Duodenal mucosa (tissue), 2 donors: ENCODE results near the gene IGSF9.

Source experiments
- H3K27ac ChIP-seq: one replicate; pipeline ENCODE4 v1.7.0; 2013; ENCODE audit warnings: low read depth, low read length
- H3K27me3 ChIP-seq, 2 donors: one replicate each; pipeline ENCODE4 v1.7.0; 2013; ENCODE audit warnings: low read length in 2 of 2, control low read depth in 1 of 2; ENCODE audit not compliant: insufficient read depth in 2 of 2, control insufficient read depth in 1 of 2
- H3K36me3 ChIP-seq, 2 donors: one replicate each; pipeline ENCODE4 v1.7.0; 2013; ENCODE audit warnings: low read length in 2 of 2, control low read depth in 1 of 2; ENCODE audit not compliant: insufficient read depth in 2 of 2, control insufficient read depth in 1 of 2
- H3K4me1 ChIP-seq, 2 donors: one replicate each; pipeline ENCODE4 v1.7.0; 2013; ENCODE audit warnings: low read length in 2 of 2, control low read depth in 1 of 2; ENCODE audit not compliant: insufficient read depth in 2 of 2, control insufficient read depth in 1 of 2
- H3K4me3 ChIP-seq, 2 donors: one replicate each; pipeline ENCODE4 v1.7.0; 2013; ENCODE audit warnings: low read length in 2 of 2, low read depth in 1 of 2
- H3K9ac ChIP-seq, 2 donors: one replicate each; pipeline ENCODE4 v1.7.0; 2013; ENCODE audit warnings: low read length in 2 of 2, low read depth in 1 of 2
- H3K9me3 ChIP-seq, 2 donors: one replicate each; pipeline ENCODE4 v1.7.0; 2013; ENCODE audit warnings: low read length in 2 of 2, control low read depth in 1 of 2; ENCODE audit not compliant: control insufficient read depth in 1 of 2

Gene IGSF9

DNA sequence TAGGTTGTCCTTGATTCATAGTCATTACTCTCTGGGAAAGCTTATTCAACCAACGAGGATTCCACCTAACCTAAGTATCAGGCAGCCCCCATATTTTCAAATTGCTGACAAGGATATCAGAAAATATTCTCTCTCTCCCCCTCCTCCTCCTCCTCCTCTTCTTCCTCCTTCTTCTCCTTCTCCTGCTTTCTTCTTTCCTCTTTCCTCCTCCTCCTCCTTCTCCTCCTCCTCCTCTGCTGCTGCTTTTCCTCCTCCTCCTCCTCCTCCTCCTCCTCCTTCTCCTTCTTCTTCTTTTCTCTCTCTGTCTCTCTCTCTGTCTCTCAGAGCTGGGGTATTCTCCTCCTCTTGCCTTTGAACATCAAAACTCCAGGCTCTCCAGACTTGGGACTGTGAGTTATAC, 2.5 kb upstream of the IGSF9 start:
- Histone ChIP-seq H3K27ac (no peak overlapping the region), H3K27me3 (peaks cover 6 to 11% of the 10 kb centered on the region in 2 donors), H3K4me3 (no peak overlapping the region), H3K36me3 (no peaks in the 10 kb centered on the region), H3K9ac (no peak overlapping the region), H3K4me1 (peaks cover 33 to 42% of the 10 kb centered on the region in 2 donors), H3K9me3 (no peaks in the 10 kb centered on the region)

DNA sequence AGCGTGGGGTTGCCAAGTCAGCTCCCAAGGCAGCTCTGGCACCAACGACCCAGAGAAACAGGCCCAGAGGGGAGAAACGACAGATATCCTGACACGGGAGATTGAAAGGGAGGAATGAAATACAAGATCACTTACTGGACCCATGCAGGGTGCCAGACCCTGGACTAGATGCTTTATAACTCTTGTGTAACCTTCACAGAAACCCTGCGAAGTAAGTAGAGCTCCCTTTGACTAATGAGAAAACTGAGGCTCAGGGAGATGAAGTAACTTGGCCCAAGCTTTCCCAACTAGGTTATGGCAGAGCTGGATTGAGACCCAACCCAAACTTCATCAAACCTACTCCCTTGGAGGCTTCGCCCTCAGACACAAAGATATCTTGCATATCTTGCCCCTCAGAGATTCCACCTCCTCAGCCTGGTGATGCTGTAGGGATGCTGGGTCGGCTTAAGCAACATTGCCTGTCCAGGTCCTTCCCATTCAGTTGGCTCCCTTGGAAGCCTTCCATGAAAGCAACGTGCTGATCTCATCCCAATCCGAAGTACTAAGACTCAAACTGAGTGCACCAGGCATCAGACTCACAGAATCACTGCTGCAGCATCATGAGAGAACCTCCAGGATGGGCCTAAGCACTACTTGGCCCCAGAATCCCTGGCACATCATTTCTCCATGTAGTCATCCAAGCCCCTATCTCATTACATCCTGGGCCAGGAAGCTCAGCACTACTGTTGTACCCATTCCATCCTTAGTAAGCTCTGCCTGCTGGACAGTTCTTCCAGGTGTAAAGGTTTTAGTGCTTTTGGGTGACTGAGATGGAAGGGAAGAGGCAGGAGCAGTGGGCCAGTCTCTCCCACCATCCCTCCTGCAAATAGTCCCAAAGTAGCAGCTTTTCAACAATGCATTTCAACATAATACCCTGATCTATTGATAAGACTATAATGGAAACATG, 1.1 kb upstream of the IGSF9 start:
- H3K27me3 ChIP-seq, result peaks cover 7 to 8% of the 10 kb centered on the region in 2 donors
- no peaks in the 10 kb centered on the region for H3K36me3 ChIP-seq
- H3K9me3 ChIP-seq, result no peaks in the 10 kb centered on the region
- peak overlapping the region; percentile 31 to 54 for H3K9ac ChIP-seq
- H3K27ac ChIP-seq, result no peak overlapping the region
- peaks cover 40 to 42% of the 10 kb centered on the region in 2 donors for H3K4me1 ChIP-seq
- H3K4me3 ChIP-seq, result peak overlapping the region; percentile 63

DNA sequence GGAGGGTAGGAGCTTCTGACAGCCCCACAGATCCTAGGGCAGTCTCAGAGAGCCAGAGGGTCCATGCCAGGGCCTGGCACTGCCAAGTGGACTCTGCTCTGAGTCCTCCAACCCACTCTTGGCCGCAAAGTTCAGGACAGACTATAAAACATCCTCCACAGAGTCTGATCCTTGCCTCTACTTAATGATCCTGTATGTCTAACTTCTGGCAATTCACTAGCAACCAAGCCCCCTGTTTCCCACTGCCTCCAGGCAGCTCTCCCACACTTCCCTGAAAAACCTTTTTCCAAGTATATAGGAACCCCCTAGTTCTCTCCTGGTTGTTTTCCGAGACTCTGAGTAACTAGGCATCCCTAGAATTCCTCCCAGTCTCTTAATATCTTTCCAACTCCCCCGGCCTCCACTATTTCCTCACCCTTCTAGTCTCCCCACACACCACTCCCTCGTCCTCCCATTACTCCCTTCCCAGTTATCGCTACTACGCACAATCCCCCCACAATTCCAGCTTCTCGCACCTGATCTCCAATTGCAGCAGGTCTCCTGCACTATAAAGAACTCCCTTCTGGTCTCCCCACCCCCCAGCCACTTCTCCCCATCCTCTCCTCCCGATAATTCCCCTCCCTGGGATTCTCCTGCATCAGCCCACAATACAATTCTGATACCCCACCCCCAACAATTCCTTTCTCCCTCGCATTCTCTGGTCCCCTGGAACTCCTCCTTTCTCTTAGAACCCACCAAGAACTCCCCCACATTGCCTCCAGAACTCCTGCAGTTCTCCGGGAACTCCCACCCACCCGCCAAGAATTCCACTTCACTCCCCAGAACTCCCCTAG, 574 bp downstream of the IGSF9 start:
- Histone ChIP-seq H3K4me1 (peaks cover 48 to 51% of the 10 kb centered on the region in 2 donors), H3K9ac (peak overlapping the region in 1 of 2 donors; percentile 16), H3K36me3 (no peaks in the 10 kb centered on the region), H3K9me3 (no peaks in the 10 kb centered on the region), H3K4me3 (peak overlapping the region; percentile 63), H3K27me3 (peaks cover 7 to 8% of the 10 kb centered on the region in 2 donors), H3K27ac (no peak overlapping the region)

DNA sequence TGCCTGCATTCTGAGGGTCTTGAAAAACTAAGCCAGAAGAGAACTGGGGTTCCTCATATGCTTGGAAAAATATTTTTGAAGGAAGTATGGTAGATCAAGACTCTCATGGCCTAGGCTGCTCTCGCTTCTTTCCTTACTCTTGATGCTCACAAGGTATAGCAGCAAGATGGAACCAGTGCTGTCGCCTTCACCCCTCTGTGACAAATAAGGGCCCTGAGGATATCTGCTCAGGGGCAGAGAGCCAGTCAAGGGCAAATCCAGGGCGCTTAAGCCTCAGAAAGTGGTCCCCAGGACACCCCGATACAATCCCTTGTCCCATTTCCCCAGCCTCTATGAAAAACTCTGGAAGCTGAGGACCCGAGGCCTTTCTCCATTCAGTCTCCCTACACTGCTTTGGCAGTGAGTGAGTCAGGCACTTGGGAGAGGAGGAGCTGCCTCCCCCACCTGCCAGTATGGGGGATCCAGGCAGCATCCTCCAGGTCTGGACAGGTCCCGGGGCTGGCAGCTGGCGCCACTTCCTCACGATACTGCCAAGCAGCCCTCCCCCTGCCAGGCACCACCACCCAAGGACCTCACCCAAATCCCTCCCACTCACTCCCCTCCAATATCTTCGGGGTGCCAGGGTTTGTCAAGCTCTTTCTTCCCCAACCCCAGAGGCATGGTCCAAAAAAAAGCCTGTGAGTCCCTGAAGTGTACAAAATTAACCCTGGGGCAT, 1.3 kb downstream of the IGSF9 start:
- Histone ChIP-seq H3K36me3 (no peaks in the 10 kb centered on the region), H3K27ac (no peak overlapping the region), H3K9ac (no peak overlapping the region), H3K4me3 (no peak overlapping the region), H3K4me1 (peaks cover 48 to 51% of the 10 kb centered on the region in 2 donors), H3K27me3 (peaks cover 7 to 8% of the 10 kb centered on the region in 2 donors), H3K9me3 (no peaks in the 10 kb centered on the region)

DNA sequence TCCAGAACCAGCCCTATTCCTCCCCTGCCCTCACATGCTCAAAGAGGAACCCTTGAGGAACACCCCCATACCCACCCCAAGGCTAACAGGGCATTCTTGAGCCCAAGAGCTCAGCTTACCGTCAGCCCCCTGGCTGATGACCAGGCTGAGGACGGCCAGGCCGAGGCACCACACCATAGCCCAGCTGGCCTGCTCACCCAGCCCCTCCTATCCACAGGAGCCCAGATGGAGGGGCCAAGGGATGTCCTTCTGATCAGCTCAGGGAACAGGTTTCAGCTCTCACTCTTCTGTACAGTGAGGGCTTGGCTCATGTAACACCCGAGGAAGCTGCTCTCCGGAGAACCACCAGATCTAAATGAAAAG, 2.2 kb downstream of the IGSF9 start:
- H3K4me3 ChIP-seq, result no peak overlapping the region
- peaks cover 7 to 8% of the 10 kb centered on the region in 2 donors for H3K27me3 ChIP-seq

DNA sequence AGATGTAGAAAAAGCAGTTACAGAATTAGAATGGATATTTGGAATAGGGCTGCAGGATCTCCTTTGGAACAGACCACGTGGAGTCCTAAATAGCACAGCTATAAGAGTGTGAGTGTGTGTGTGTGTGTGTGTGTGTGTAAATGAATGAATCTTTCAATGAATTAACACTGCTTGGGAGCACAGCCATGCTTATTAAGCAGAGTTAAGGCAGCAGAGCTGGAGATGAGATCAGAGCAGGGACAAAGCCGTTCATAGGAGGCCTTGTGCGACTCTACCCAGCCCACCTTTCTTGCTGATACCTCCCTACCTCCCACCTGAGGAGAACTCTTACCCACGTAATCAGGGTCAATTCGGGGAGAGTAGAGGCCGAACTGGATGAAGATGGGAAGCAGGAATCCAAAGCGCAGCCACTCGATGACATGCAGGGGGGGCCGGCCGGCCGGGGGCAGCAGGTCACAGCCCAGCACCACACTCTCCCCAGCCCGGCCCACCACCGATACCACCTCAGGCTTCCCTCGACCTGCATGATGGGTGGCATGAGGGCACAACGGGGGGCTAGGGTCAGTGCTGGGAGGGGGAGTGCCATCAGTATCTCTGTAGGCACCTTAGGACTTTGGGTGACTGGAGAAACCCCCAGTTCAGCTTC, 2.7 kb downstream of the IGSF9 start:
- H3K4me1 ChIP-seq, result peaks cover 54 to 57% of the 10 kb centered on the region in 2 donors

More for the DNA sequence above, 2.2 kb downstream of the IGSF9 start:
- Histone ChIP-seq H3K4me1 (peaks cover 51 to 52% of the 10 kb centered on the region in 2 donors), H3K36me3 (no peaks in the 10 kb centered on the region), H3K27ac (no peak overlapping the region), H3K9ac (no peak overlapping the region), H3K9me3 (no peaks in the 10 kb centered on the region)

DNA sequence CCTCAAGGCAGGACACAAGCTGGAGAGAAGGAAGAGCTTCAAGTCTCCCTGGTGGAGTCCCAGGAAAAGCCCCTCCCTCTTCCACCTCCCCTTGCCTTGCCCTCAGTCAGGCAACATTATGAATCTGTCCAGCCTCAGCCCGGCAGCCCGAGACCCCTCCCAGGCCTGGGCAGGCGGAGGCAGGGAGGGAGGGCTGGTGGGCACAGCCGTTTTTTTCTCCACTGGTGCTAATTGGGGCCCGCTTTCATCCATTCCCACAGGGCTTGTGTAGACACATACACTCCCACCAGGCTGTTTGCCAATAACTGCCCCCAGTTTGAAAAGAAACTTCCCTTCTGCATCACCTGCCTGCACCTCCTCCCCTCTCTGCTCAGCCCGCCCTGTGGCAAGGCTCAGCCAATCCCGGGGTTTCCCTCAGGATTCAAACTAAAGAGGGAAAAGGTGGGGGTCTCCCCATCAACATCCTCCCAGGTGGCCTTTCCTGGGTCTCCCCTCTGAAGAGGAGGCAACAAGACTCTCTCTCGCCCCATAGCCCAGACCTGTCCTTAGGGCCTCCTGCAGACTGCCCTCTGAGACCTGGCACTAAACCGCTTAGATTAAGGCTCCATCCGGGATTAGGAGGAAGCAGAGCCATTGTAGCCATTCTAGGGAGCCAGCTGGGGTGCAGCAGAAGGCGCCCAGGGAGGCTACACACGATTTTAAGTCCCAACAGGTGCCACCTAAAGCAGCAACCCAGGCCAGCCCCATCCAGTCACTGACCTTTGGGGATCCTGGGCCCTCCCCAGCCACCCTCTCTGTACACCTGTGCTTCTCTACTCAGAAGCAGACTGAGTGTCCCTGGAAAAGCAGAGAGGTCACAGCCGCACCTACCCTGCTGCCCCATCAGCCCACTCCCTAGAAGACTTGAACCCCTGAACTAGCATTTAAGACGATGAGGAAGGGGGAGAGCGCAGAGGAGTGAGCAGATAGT, 3.5 kb downstream of the IGSF9 start:
- Histone ChIP-seq H3K27me3 (peaks cover 7 to 8% of the 10 kb centered on the region in 2 donors), H3K9ac (no peak overlapping the region), H3K4me1 (peaks cover 62 to 66% of the 10 kb centered on the region in 2 donors), H3K27ac (no peak overlapping the region), H3K4me3 (no peak overlapping the region), H3K36me3 (no peaks in the 10 kb centered on the region), H3K9me3 (no peaks in the 10 kb centered on the region)

More for the DNA sequence above, 2.7 kb downstream of the IGSF9 start:
- Histone ChIP-seq H3K36me3 (no peaks in the 10 kb centered on the region), H3K9me3 (no peaks in the 10 kb centered on the region), H3K4me3 (no peak overlapping the region), H3K9ac (no peak overlapping the region), H3K27ac (no peak overlapping the region), H3K27me3 (peaks cover 7 to 8% of the 10 kb centered on the region in 2 donors)

DNA sequence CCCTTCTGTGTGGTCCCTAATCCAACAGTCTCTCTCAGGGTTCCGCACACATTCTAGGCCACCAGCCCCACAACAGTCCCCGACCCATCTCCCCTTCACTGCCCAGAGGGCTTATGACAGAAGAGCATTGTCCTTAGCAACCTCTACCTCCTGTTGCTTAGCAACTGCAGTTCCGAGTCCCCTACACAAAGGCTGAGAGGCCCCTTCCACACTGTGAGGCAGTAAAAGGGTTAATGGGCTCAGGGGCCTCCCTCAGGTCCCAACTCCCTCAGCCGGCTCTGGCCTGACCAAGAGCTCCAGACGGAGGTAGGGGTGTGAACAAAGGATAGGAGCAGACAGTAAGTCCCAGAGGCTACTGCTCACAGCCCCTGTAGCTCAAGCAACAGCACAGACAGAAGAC, 4.3 kb downstream of the IGSF9 start:
- H3K27ac ChIP-seq, result no peak overlapping the region
- H3K27me3 ChIP-seq, result peaks cover 7 to 8% of the 10 kb centered on the region in 2 donors
- peaks cover 64 to 70% of the 10 kb centered on the region in 2 donors for H3K4me1 ChIP-seq

More for the DNA sequence above, 4.3 kb downstream of the IGSF9 start:
- H3K9ac ChIP-seq, result no peak overlapping the region
- no peaks in the 10 kb centered on the region for H3K9me3 ChIP-seq
- H3K36me3 ChIP-seq, result no peaks in the 10 kb centered on the region
- no peak overlapping the region for H3K4me3 ChIP-seq
